GM12873 (cell line): ENCODE results near the gene F13B.

ENCODE experiments used
- CTCF ChIP-seq: IDR thresholded peaks from 2 replicates; pipeline ENCODE4 v1.5.1; 2012; ENCODE audit warnings: low read depth, mild to moderate bottlenecking, moderate library complexity, low read length, control low read depth; ENCODE audit not compliant: insufficient read depth; ENCODE audit errors: missing control alignments

The F13B gene

GRCh38 chr1:197016751-197017150 lies 50.3 kb downstream of the F13B start:
- no peak for TF ChIP-seq CTCF

- TF ChIP-seq CTCF = no peak
These were observed 53.8 kb downstream of the F13B start for GRCh38 chr1:197013234-197013633.

- no peak for TF ChIP-seq CTCF
These were observed 55.4 kb downstream of the F13B start for GRCh38 chr1:197011614-197012013.

GRCh38 chr1:197008861-197009260 lies 58.2 kb downstream of the F13B start:
- TF ChIP-seq CTCF = no peak

- no peak for TF ChIP-seq CTCF
These were observed 63.9 kb downstream of the F13B start for GRCh38 chr1:197003132-197003531.

DNA sequence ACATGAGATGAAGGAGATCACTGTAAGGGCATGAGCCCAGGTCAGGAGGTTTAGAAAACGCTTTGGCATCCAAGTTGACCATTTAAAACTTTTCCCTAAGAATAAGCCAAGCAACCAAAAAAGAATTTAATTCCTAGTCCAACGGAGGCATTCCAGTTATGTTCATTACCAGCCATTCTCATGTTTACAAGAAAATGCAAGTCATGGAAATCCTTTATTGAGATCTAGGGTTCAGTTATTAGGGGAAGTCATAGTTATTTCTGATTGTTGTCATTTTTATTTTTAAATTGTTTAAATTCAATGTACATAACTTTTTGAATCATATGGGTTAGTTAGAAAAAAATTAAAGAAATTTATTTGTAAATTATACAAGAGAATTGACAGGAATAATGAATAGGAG lies 65.2 kb downstream of the F13B start:
- TF ChIP-seq CTCF = no peak

DNA sequence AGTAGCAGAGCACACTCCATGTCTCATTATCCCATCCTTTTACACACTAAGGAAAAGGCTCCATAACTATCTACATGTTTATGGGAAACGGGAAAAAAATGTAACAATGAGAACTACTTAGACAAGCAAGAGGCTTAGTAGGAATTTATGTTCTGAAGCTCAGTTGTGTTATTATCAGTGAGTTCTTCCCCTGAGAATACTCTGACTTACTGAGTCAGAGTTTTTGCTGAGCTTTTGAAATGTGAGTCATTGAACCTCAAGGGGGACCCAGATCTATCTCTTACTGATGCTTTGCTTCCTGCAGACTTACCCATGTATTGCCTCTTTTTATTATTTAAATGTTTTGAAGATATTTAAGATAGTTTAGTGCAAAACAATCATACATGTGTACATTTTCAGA lies 69.6 kb downstream of the F13B start:
- TF ChIP-seq CTCF = no peak
